Measurements from ENCODE around the gene CTDSP1.
A peak's percentile ranks its signal among the peaks of the same experiment; 100 is the strongest.

CTDSP1 gene

DNA sequence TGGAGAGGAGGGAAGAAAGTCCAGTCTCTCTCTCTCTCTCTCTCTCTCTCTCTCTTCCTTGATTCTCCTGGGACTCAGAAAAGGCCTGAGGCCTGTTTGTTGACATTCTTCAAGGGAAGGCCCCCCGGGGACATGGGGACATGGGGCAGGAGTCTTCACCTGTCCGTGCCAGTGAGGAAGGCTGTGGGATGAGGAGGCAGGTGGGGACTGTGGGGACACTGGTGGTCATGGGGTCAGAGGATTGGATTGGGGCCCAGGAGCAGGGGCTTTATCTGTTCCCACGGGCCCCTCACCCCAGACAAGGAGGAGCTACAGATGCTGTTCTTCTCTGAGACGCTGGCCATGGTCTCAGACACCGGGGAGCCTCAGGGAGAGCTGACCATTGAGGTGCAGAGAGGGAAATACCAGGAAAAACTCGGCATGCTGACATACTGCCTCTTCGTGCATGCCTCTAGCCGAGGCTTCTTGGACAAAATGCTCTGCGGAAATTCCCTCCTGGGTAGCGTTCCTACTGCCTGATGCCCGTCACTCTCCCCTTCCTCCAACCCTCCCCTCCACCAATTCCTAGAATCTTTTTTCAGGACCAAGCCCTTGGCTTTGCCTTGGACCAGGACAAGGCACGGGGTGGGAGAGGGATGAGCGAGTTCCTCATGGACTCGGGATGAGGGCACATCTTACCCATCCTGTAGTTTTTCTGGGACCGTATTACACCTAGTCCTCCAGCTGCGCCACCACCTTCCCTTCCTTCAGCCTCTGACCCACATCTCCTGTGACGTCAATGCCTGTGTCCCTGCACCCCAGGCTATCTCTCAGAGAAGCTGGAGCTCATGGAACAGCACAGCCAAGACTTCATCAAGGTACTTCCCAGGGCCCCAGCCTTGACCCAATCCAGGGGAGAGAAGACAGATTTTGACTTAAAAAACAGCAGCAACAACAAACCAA is 42.2 kb upstream of the CTDSP1 start:
- Histone ChIP-seq H3K9ac (ENCODE audit: low read depth, low read length, poor library complexity) (peak overlapping the region; percentile 70), H3K23ac (ENCODE audit: low read depth, low read length, poor library complexity) (no peak overlapping the region), H3K27ac (replicated peaks; ENCODE audit: low read length) (peak overlapping the region; percentile 66), H4K91ac (ENCODE audit: low read depth, low read length, poor library complexity) (no peak overlapping the region), H3K4me1 (ENCODE audit: control insufficient read depth in 2 of 2, insufficient read depth in 1 of 2, low read depth in 1 of 2, low read length in 2 of 2) (peaks cover 0 to 10% of the 10 kb centered on the region in 2 donors), H2BK15ac (ENCODE audit: low read length) (no peak overlapping the region), H3K9me3 (replicated peaks in 1 of 2; ENCODE audit: control insufficient read depth in 2 of 2, insufficient read depth in 1 of 2, low read depth in 1 of 2, low read length in 2 of 2) (no peaks in the 10 kb centered on the region), H2AFZ (ENCODE audit: low read length) (peak overlapping the region; percentile 87), H2BK120ac (ENCODE audit: low read depth, low read length) (no peak overlapping the region), H3K79me1 (ENCODE audit: low read depth, low read length) (no peaks in the 10 kb centered on the region), H3K14ac (ENCODE audit: low read length) (no peak overlapping the region), H2BK5ac (ENCODE audit: low read length) (peak overlapping the region; percentile 21), H3K18ac (ENCODE audit: low read length) (peak overlapping the region; percentile 83), H2BK12ac (ENCODE audit: low read length) (no peak overlapping the region), H4K8ac (ENCODE audit: low read depth, low read length) (no peak overlapping the region), H3K4me3 (ENCODE audit: low read length in 2 of 2) (peak overlapping the region in 1 of 2 donors; percentile 42), H3K27me3 (ENCODE audit: control insufficient read depth in 3 of 3, insufficient read depth in 3 of 3, low read depth in 1 of 3, low read length in 3 of 3) (no peaks in the 10 kb centered on the region), H2AK5ac (ENCODE audit: low read depth, low read length) (peak overlapping the region; percentile 20), H3K36me3 (replicated peaks in 1 of 2; ENCODE audit: control insufficient read depth in 2 of 2, insufficient read depth in 2 of 2, low read length in 2 of 2) (no peaks in the 10 kb centered on the region), H3K4ac (ENCODE audit: low read length) (no peak overlapping the region), H3K4me2 (ENCODE audit: insufficient read depth, low read length, poor library complexity, severe bottlenecking) (peak overlapping the region; percentile 67)
- WGBS, 2 donors (ENCODE audit: extremely low coverage in 2 of 2, insufficient read length in 2 of 2, insufficient replicate concordance in 1 of 2): no CpG with 5 or more reads among the region's 17 CpGs
- DNase-seq (ENCODE audit: low spot score): no peak

- H3K27ac ChIP-seq (replicated peaks; ENCODE audit: low read length): no peak overlapping the region
- no peak overlapping the region for H2AFZ ChIP-seq (ENCODE audit: low read length)
- H3K4me2 ChIP-seq (ENCODE audit: insufficient read depth, low read length, poor library complexity, severe bottlenecking): no peak overlapping the region
- no CpG with 5 or more reads among the region's 4 CpGs for WGBS, 2 donors (ENCODE audit: extremely low coverage in 2 of 2, insufficient read length in 2 of 2, insufficient replicate concordance in 1 of 2)
- no peak overlapping the region for H3K9ac ChIP-seq (ENCODE audit: low read depth, low read length, poor library complexity)
- no peaks in the 10 kb centered on the region for H3K9me3 ChIP-seq (replicated peaks in 1 of 2; ENCODE audit: control insufficient read depth in 2 of 2, insufficient read depth in 1 of 2, low read depth in 1 of 2, low read length in 2 of 2)
- no peak overlapping the region for H2AK5ac ChIP-seq (ENCODE audit: low read depth, low read length)
- H3K4me1 ChIP-seq (ENCODE audit: control insufficient read depth in 2 of 2, insufficient read depth in 1 of 2, low read depth in 1 of 2, low read length in 2 of 2): peaks cover 0 to 10% of the 10 kb centered on the region in 2 donors
- no peak for DNase-seq (ENCODE audit: low spot score)
- no peaks in the 10 kb centered on the region for H3K36me3 ChIP-seq (replicated peaks in 1 of 2; ENCODE audit: control insufficient read depth in 2 of 2, insufficient read depth in 2 of 2, low read length in 2 of 2)
- no peak overlapping the region for H2BK120ac ChIP-seq (ENCODE audit: low read depth, low read length)
- no peak overlapping the region for H4K8ac ChIP-seq (ENCODE audit: low read depth, low read length)
- H3K18ac ChIP-seq (ENCODE audit: low read length): no peak overlapping the region
- H3K79me1 ChIP-seq (ENCODE audit: low read depth, low read length): no peaks in the 10 kb centered on the region
- H2BK5ac ChIP-seq (ENCODE audit: low read length): no peak overlapping the region
- H3K4me3 ChIP-seq (ENCODE audit: low read length in 2 of 2): no peak overlapping the region
- no peak overlapping the region for H2BK12ac ChIP-seq (ENCODE audit: low read length)
- no peak overlapping the region for H3K4ac ChIP-seq (ENCODE audit: low read length)
- no peak overlapping the region for H4K91ac ChIP-seq (ENCODE audit: low read depth, low read length, poor library complexity)
- H3K27me3 ChIP-seq (ENCODE audit: control insufficient read depth in 3 of 3, insufficient read depth in 3 of 3, low read depth in 1 of 3, low read length in 3 of 3): peaks cover 0 to 3% (median 0%) of the 10 kb centered on the region in 3 experiments
- H3K14ac ChIP-seq (ENCODE audit: low read length): no peak overlapping the region
- H2BK15ac ChIP-seq (ENCODE audit: low read length): no peak overlapping the region
- no peak overlapping the region for H3K23ac ChIP-seq (ENCODE audit: low read depth, low read length, poor library complexity)
These were observed 39.2 kb upstream of the CTDSP1 start for GRCh38 chr2:218360453-218360852.

GRCh38 chr2:218362606-218363005 is 37.1 kb upstream of the CTDSP1 start:
- H2BK120ac ChIP-seq (ENCODE audit: low read depth, low read length): no peak overlapping the region
- H2BK12ac ChIP-seq (ENCODE audit: low read length): no peak overlapping the region
- H3K27ac ChIP-seq (replicated peaks; ENCODE audit: low read length): no peak overlapping the region
- H4K91ac ChIP-seq (ENCODE audit: low read depth, low read length, poor library complexity): no peak overlapping the region
- H3K36me3 ChIP-seq (replicated peaks in 1 of 2; ENCODE audit: control insufficient read depth in 2 of 2, insufficient read depth in 2 of 2, low read length in 2 of 2): no peaks in the 10 kb centered on the region
- H2AFZ ChIP-seq (ENCODE audit: low read length): no peak overlapping the region
- H2BK15ac ChIP-seq (ENCODE audit: low read length): no peak overlapping the region
- H3K4me1 ChIP-seq (ENCODE audit: control insufficient read depth in 2 of 2, insufficient read depth in 1 of 2, low read depth in 1 of 2, low read length in 2 of 2): peaks cover 0 to 5% of the 10 kb centered on the region in 2 donors
- H3K18ac ChIP-seq (ENCODE audit: low read length): no peak overlapping the region
- no CpG with 5 or more reads among the region's 8 CpGs for WGBS, 2 donors (ENCODE audit: extremely low coverage in 2 of 2, insufficient read length in 2 of 2, insufficient replicate concordance in 1 of 2)
- H3K4me2 ChIP-seq (ENCODE audit: insufficient read depth, low read length, poor library complexity, severe bottlenecking): no peak overlapping the region
- no peak overlapping the region for H3K9ac ChIP-seq (ENCODE audit: low read depth, low read length, poor library complexity)
- H3K14ac ChIP-seq (ENCODE audit: low read length): no peak overlapping the region
- peaks cover 0 to 13% (median 3%) of the 10 kb centered on the region in 3 experiments for H3K27me3 ChIP-seq (ENCODE audit: control insufficient read depth in 3 of 3, insufficient read depth in 3 of 3, low read depth in 1 of 3, low read length in 3 of 3)
- no peak overlapping the region for H2AK5ac ChIP-seq (ENCODE audit: low read depth, low read length)
- peaks cover 4 to 7% of the 10 kb centered on the region in 2 donors for H3K9me3 ChIP-seq (replicated peaks in 1 of 2; ENCODE audit: control insufficient read depth in 2 of 2, insufficient read depth in 1 of 2, low read depth in 1 of 2, low read length in 2 of 2)
- no peak for DNase-seq (ENCODE audit: low spot score)
- no peak overlapping the region for H3K23ac ChIP-seq (ENCODE audit: low read depth, low read length, poor library complexity)
- no peaks in the 10 kb centered on the region for H3K79me1 ChIP-seq (ENCODE audit: low read depth, low read length)
- no peak overlapping the region for H3K4ac ChIP-seq (ENCODE audit: low read length)
- H2BK5ac ChIP-seq (ENCODE audit: low read length): no peak overlapping the region
- no peak overlapping the region for H4K8ac ChIP-seq (ENCODE audit: low read depth, low read length)
- H3K4me3 ChIP-seq (ENCODE audit: low read length in 2 of 2): no peak overlapping the region

DNA sequence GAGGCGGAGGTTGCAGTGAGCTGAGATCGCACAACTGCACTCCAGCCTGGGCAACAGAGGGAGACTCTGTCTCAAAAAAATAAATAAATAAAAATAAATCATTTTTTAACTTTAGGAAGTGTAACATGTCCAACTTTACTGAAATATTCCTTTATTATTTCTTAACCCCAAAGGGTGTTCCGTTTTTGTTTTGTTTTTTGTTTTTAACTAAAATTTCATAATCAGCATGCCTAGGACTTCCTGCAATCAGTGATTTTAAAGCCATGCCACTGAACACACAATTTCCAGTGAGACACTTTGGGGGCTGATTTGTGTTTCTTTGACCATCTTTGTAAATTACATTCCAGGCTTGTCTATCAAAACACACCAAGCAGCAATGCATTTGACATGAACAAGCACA is 35.9 kb upstream of the CTDSP1 start:
- no peak overlapping the region for H3K23ac ChIP-seq (ENCODE audit: low read depth, low read length, poor library complexity)
- H2AFZ ChIP-seq (ENCODE audit: low read length): no peak overlapping the region
- no peak overlapping the region for H2BK120ac ChIP-seq (ENCODE audit: low read depth, low read length)
- H4K91ac ChIP-seq (ENCODE audit: low read depth, low read length, poor library complexity): no peak overlapping the region
- no peak overlapping the region for H3K18ac ChIP-seq (ENCODE audit: low read length)
- H3K9me3 ChIP-seq (replicated peaks in 1 of 2; ENCODE audit: control insufficient read depth in 2 of 2, insufficient read depth in 1 of 2, low read depth in 1 of 2, low read length in 2 of 2): peaks cover 4 to 7% of the 10 kb centered on the region in 2 donors
- peak overlapping the region; percentile 65 for H2AK5ac ChIP-seq (ENCODE audit: low read depth, low read length)
- H4K8ac ChIP-seq (ENCODE audit: low read depth, low read length): no peak overlapping the region
- no peak overlapping the region for H3K9ac ChIP-seq (ENCODE audit: low read depth, low read length, poor library complexity)
- WGBS, 2 donors (ENCODE audit: extremely low coverage in 2 of 2, insufficient read length in 2 of 2, insufficient replicate concordance in 1 of 2): no CpG with 5 or more reads among the region's 3 CpGs
- H3K27me3 ChIP-seq (ENCODE audit: control insufficient read depth in 3 of 3, insufficient read depth in 3 of 3, low read depth in 1 of 3, low read length in 3 of 3): peaks cover 0 to 21% (median 3%) of the 10 kb centered on the region in 3 experiments
- H3K14ac ChIP-seq (ENCODE audit: low read length): no peak overlapping the region
- no peaks in the 10 kb centered on the region for H3K36me3 ChIP-seq (replicated peaks in 1 of 2; ENCODE audit: control insufficient read depth in 2 of 2, insufficient read depth in 2 of 2, low read length in 2 of 2)
- H3K4me1 ChIP-seq (ENCODE audit: control insufficient read depth in 2 of 2, insufficient read depth in 1 of 2, low read depth in 1 of 2, low read length in 2 of 2): peaks cover 0 to 3% of the 10 kb centered on the region in 2 donors
- no peak overlapping the region for H2BK12ac ChIP-seq (ENCODE audit: low read length)
- no peak overlapping the region for H2BK5ac ChIP-seq (ENCODE audit: low read length)
- no peak overlapping the region for H3K27ac ChIP-seq (replicated peaks; ENCODE audit: low read length)
- no peak overlapping the region for H3K4me2 ChIP-seq (ENCODE audit: insufficient read depth, low read length, poor library complexity, severe bottlenecking)
- no peak overlapping the region for H3K4me3 ChIP-seq (ENCODE audit: low read length in 2 of 2)
- no peak overlapping the region for H3K4ac ChIP-seq (ENCODE audit: low read length)
- no peaks in the 10 kb centered on the region for H3K79me1 ChIP-seq (ENCODE audit: low read depth, low read length)
- DNase-seq (ENCODE audit: low spot score): no peak
- no peak overlapping the region for H2BK15ac ChIP-seq (ENCODE audit: low read length)

All from neuronal stem cell (in vitro differentiated cells).